ENCODE data around the gene EEFSEC. TPM values are rescaled to one million over a fixed set of nuclear protein-coding genes. Genes with fewer than 3 reads are reported as not detected.

The EEFSEC gene
- total and polyA plus RNA-seq, 2 of the 8 experiments (the other 6 are each of a cell fraction or from before 2014, with no cell fraction given), result 13.1 to 19.8 TPM

- no peak overlapping the region for H3K18ac ChIP-seq (ENCODE audit: extremely low read depth, low read length)
- no peaks in the 10 kb centered on the region for H3K79me1 ChIP-seq (ENCODE audit: low read depth, low read length)
- H3K27ac ChIP-seq (ENCODE audit: low read depth, low read length), result no peak overlapping the region
- ChIA-PET POLR2A (ENCODE audit: partially characterized antibody) (no interaction called here), CTCF (ENCODE audit: partially characterized antibody) (interaction anchor here (1.1 to 1.3 kb wide), 3 partner anchors 10 to 34 kb away, joined by 3 to 4 read pairs (median 4); no protein-coding TSS in a partner anchor)
- 100% methylated on average over 1 of the region's 1 CpG; no CpG with 5 or more reads in 1 of the 2 experiments for WGBS, 2 experiments (ENCODE audit: extremely low coverage in 1 of 2, insufficient coverage in 1 of 2, insufficient read length in 1 of 2, insufficient replicate concordance in 2 of 2, low coverage in 1 of 2, low lambda C conversion rate in 2 of 2, missing lambda C conversion rate in 1 of 2)
- H3K4me3 ChIP-seq (ENCODE audit: extremely low read depth in 1 of 4, insufficient read depth in 2 of 4, low read depth in 3 of 4, low read length in 4 of 4), result no peak overlapping the region
- no peak overlapping the region for H2BK120ac ChIP-seq (replicated peaks; ENCODE audit: low read depth, low read length)
- no peaks in the 10 kb centered on the region for H3K36me3 ChIP-seq (ENCODE audit: control insufficient read depth in 2 of 4, insufficient read depth in 4 of 4, low read length in 3 of 4)
- H3K14ac ChIP-seq (ENCODE audit: insufficient read length), result no peak overlapping the region
- no peak overlapping the region for H2BK15ac ChIP-seq (ENCODE audit: low read length)
- H4K20me1 ChIP-seq (replicated peaks in 1 of 2; ENCODE audit: control insufficient read depth in 1 of 2, insufficient read depth in 2 of 2, low read length in 2 of 2), result no peaks in the 10 kb centered on the region
- no peak for DNase-seq (ENCODE audit: low read depth in 1 of 2, low spot score in 2 of 2)
- H3K23me2 ChIP-seq (ENCODE audit: low read depth, low read length), result no peaks in the 10 kb centered on the region
- H3K4ac ChIP-seq (replicated peaks; ENCODE audit: insufficient read length, low read depth, low read length), result no peak overlapping the region
- H4K91ac ChIP-seq (replicated peaks; ENCODE audit: insufficient read length, low read length), result no peak overlapping the region
- H3K4me2 ChIP-seq (ENCODE audit: insufficient read depth in 1 of 2, low read depth in 2 of 2, low read length in 2 of 2), result no peak overlapping the region
- H3K27me3 ChIP-seq (replicated peaks in 1 of 4; ENCODE audit: control insufficient read depth in 3 of 4, extremely low read depth in 1 of 4, insufficient read depth in 3 of 4, low read length in 3 of 4), result no peaks in the 10 kb centered on the region
- H3K56ac ChIP-seq (replicated peaks; ENCODE audit: insufficient read length, low read depth, low read length), result no peak overlapping the region
- H3K9me3 ChIP-seq (ENCODE audit: insufficient read depth in 2 of 2, low read depth in 1 of 2, low read length in 1 of 2), result peaks cover 0 to 12% of the 10 kb centered on the region in 2 experiments; a peak in 2 of 4 replicates
- no peak overlapping the region for H2BK20ac ChIP-seq (ENCODE audit: low read length)
- no peak overlapping the region for H4K5ac ChIP-seq (ENCODE audit: insufficient read length, low read depth, low read length)
- H3K23ac ChIP-seq (ENCODE audit: insufficient read length), result no peak overlapping the region
- peaks cover 0 to 3% (median 0%) of the 10 kb centered on the region in 4 experiments; a peak in 1 of 7 replicates for H3K4me1 ChIP-seq (replicated peaks in 1 of 4; ENCODE audit: control insufficient read depth in 3 of 4, insufficient read depth in 4 of 4, low read length in 3 of 4)
- no peak overlapping the region for H3K9ac ChIP-seq (replicated peaks in 1 of 4; ENCODE audit: extremely low read depth in 1 of 4, low read depth in 3 of 4, low read length in 3 of 4)
- H2AK5ac ChIP-seq (ENCODE audit: low read depth, low read length), result no peak overlapping the region
- H2BK12ac ChIP-seq (ENCODE audit: low read depth, low read length), result no peak overlapping the region
- H3K79me2 ChIP-seq (ENCODE audit: control insufficient read depth in 1 of 2, insufficient read depth in 2 of 2, low read length in 2 of 2), result no peaks in the 10 kb centered on the region
- H2AFZ ChIP-seq (ENCODE audit: low read length), result no peak overlapping the region
- no peak for TF ChIP-seq JUN (IDR thresholded peaks at IDR 0.05; ENCODE audit: low read depth, low read length)
- no peak for TF ChIP-seq POU5F1 (IDR thresholded peaks at IDR 0.05; ENCODE audit: low read depth, low read length)
- TF ChIP-seq SRF (IDR thresholded peaks at IDR 0.05; ENCODE audit: low read depth, low read length), result no peak
- TF ChIP-seq ATF3 (IDR thresholded peaks at IDR 0.05; ENCODE audit: insufficient read depth, low read depth, low read length), result no peak
- TF ChIP-seq JUND (IDR thresholded peaks at IDR 0.05; ENCODE audit: low read length), result no peak
- H4K8ac ChIP-seq (ENCODE audit: extremely low read depth, insufficient read depth, low read length), result no peak overlapping the region
- no peak overlapping the region for H2BK5ac ChIP-seq (ENCODE audit: low read depth, low read length)
- FAIRE-seq, result no peak
Observed at GRCh38 chr3:128260275-128260674, 107.0 kb downstream of the EEFSEC start.
